PC-9 (cell line): ENCODE measurements around the gene CDRT15. TPM values are rescaled to one million over a fixed set of nuclear protein-coding genes. Genes with fewer than 3 reads are reported as not detected.

ENCODE experiments used
- BruUV-seq: library from RNA; stranded (reverse); fragments of 400-500 nt; replicated peaks from 2 replicates; lab custom pipeline; 2021; lab: Mats Ljungman, UMichigan
- CTCF ChIA-PET: fragments of 300-600 bp; sonication (Branson Sonifier 250); formaldehyde crosslinking; loops from one replicate; lab custom pipeline; 2022; ENCODE audit warnings: antibody characterized with exemption; lab: Charles Lee
- POLR2A ChIA-PET: fragments of 300-600 bp; sonication (Branson Sonifier 250); formaldehyde crosslinking; loops from one replicate; lab custom pipeline; 2022; ENCODE audit warnings: antibody characterized with exemption; ENCODE audit not compliant: unreplicated experiment; lab: Charles Lee
- DNase-seq, 2 experiments: peaks; one replicate each; pipeline versions ENCODE4 v3.0.0 to v3.0.0-alpha.2; 2015 to 2022; ENCODE audit warnings: mixed read lengths in 1 of 2
- H2AFZ ChIP-seq: fragments of 200-600 bp; sonication (generic); 2 replicates; pipeline ENCODE4 v1.8.1; 2017; ENCODE audit warnings: antibody characterized with exemption
- H3F3A ChIP-seq: fragments of 200-600 bp; sonication (generic); 2 replicates; pipeline ENCODE4 v1.8.1; 2017; ENCODE audit warnings: antibody characterized with exemption, mild to moderate bottlenecking, low read depth; ENCODE audit not compliant: insufficient read depth
- H3K27ac ChIP-seq: fragments of 200-600 bp; sonication (generic); 2 replicates; pipeline ENCODE4 v1.6.1; 2016; ENCODE audit warnings: mixed run types
- H3K27me3 ChIP-seq: fragments of 200-600 bp; sonication (generic); 2 replicates; pipeline ENCODE4 v1.6.1; 2016; ENCODE audit warnings: low read depth, mixed run types; ENCODE audit not compliant: insufficient read depth
- H3K36me3 ChIP-seq: fragments of 200-600 bp; sonication (generic); 2 replicates; pipeline ENCODE4 v1.6.1; 2016; ENCODE audit warnings: low read depth, mixed run types
- H3K4me1 ChIP-seq: fragments of 200-600 bp; sonication (generic); replicated peaks from 2 replicates; pipeline ENCODE4 v1.6.1; 2016; ENCODE audit warnings: mixed run types; ENCODE audit not compliant: insufficient read depth
- H3K4me2 ChIP-seq: fragments of 200-600 bp; sonication (generic); 2 replicates; pipeline ENCODE4 v1.6.1; 2017; ENCODE audit warnings: mixed run types
- H3K4me3 ChIP-seq: fragments of 200-600 bp; sonication (generic); 2 replicates; pipeline ENCODE4 v1.6.1; 2016; ENCODE audit warnings: mixed run types
- H3K79me2 ChIP-seq: fragments of 200-600 bp; sonication (generic); 2 replicates; pipeline ENCODE4 v1.6.1; 2017; ENCODE audit warnings: low read depth, mixed run types
- H3K9me2 ChIP-seq: fragments of 200-600 bp; sonication (generic); 2 replicates; pipeline ENCODE4 v1.8.1; 2017; ENCODE audit warnings: mild to moderate bottlenecking; ENCODE audit not compliant: insufficient read depth
- H3K9me3 ChIP-seq: fragments of 200-600 bp; sonication (generic); 2 replicates; pipeline ENCODE4 v1.8.1; 2016; ENCODE audit warnings: low read depth; ENCODE audit not compliant: insufficient read depth
- H4K20me1 ChIP-seq: fragments of 200-600 bp; sonication (generic); 2 replicates; pipeline ENCODE4 v1.8.1; 2017; ENCODE audit not compliant: insufficient read depth
- EZH2 ChIP-seq: fragments of 200-600 bp; sonication (generic); IDR thresholded peaks from 2 replicates; pipeline ENCODE4 v1.8.0; 2017; ENCODE audit warnings: antibody characterized with exemption, low read depth
- intact Hi-C: fragments of 100-400 bp; cut with micrococcal nuclease; formaldehyde crosslinking; loops from one replicate; pipeline ENCODE4 v1.10.0; 2022; ENCODE audit not compliant: unreplicated experiment
- total RNA-seq: library from RNA; stranded (reverse); gene quantifications from 2 replicates; pipeline ENCODE4 v1.2.3, GENCODE V29; 2021
- TF ChIP-seq, protein P1 (sequence below): fragments of 200-600 bp; sonication (generic); conservative IDR thresholded peaks from 2 replicates; pipeline ENCODE4 v1.6.1; 2017; ENCODE audit warnings: mixed run types, antibody characterized with exemption, mild to moderate bottlenecking, moderate library complexity

CDRT15 gene
- total RNA-seq, 1 experiment from 2014 or later, result not detected

DNA sequence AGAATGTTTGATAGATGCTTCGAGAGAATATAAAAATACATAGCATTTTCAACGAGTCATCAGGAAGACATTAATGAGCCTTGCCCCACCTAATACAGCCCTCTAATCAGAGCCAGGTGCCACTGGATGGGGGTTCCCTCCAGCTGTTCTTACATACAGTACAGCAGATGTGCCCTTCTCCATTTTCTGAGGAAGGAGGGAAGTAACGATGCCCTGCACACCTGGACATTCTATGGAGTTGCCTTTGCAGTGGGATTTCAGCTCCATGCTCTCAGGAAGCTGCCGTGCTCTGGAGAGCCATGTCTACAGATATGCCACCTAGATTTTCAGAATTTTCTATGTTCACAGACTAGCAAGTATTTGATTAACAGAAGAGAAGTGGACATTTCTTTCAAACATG, 36.3 kb downstream of the CDRT15 start:
- Histone ChIP-seq H3K27ac (no peak overlapping the region), H4K20me1 (peaks cover 7% of the 10 kb centered on the region), H3K4me3 (no peak overlapping the region), H3K36me3 (no peaks in the 10 kb centered on the region), H3K4me1 (0 out of 2 replicates have a peak, but pooled peaks cover under 1% of the 10 kb centered on the region), H3K9me3 (no peaks in the 10 kb centered on the region), H3F3A (peaks cover 1% of the 10 kb centered on the region; the same call in 1 of the 2 replicates), H3K9me2 (no peaks in the 10 kb centered on the region), H3K4me2 (no peak overlapping the region), H3K79me2 (no peaks in the 10 kb centered on the region), H3K27me3 (no peaks in the 10 kb centered on the region), H2AFZ (no peak overlapping the region)
- no peak for DNase-seq
- no TSS peak for BruUV-seq
- intact Hi-C loops, result no loop called here
- ChIA-PET CTCF (no interaction called here), POLR2A (no interaction called here)
- TF ChIP-seq EZH2, result no peak
- TF ChIP-seq, protein P1, sequence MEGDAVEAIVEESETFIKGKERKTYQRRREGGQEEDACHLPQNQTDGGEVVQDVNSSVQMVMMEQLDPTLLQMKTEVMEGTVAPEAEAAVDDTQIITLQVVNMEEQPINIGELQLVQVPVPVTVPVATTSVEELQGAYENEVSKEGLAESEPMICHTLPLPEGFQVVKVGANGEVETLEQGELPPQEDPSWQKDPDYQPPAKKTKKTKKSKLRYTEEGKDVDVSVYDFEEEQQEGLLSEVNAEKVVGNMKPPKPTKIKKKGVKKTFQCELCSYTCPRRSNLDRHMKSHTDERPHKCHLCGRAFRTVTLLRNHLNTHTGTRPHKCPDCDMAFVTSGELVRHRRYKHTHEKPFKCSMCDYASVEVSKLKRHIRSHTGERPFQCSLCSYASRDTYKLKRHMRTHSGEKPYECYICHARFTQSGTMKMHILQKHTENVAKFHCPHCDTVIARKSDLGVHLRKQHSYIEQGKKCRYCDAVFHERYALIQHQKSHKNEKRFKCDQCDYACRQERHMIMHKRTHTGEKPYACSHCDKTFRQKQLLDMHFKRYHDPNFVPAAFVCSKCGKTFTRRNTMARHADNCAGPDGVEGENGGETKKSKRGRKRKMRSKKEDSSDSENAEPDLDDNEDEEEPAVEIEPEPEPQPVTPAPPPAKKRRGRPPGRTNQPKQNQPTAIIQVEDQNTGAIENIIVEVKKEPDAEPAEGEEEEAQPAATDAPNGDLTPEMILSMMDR, result no peak

DNA sequence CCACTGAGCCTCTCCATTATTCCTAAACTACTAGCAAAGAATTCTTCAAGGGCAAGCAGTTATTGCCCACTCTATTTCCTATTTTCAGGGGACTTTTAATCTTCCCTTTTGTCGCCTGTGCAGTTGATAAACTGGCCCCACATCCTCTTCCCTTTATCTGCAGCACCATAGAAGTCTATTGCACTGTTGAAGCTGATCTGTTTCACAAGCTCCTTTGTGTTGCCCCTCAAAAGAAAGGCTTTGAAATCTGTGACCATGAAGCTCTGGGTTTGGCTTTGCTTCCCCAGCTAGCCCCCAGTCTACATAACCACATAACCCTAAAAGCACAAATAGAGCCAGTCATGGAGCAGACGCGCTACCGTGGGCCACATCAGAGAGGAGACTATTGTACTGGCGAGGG, 37.1 kb downstream of the CDRT15 start:
- ChIA-PET POLR2A (no interaction called here), CTCF (no interaction called here)
- DNase-seq, result no peak
- no peaks in the 10 kb centered on the region for H3K4me1 ChIP-seq
- H3K27me3 ChIP-seq, result no peaks in the 10 kb centered on the region
- H3K4me3 ChIP-seq, result no peak overlapping the region
- H4K20me1 ChIP-seq, result 0 out of 2 replicates have a peak, but pooled peaks cover 4% of the 10 kb centered on the region
- TF ChIP-seq, protein P1, result no peak
- no peak for TF ChIP-seq EZH2
- no peak overlapping the region for H3K4me2 ChIP-seq
- no peaks in the 10 kb centered on the region for H3K36me3 ChIP-seq
- H2AFZ ChIP-seq, result no peak overlapping the region
- H3F3A ChIP-seq, result no peaks in the 10 kb centered on the region
- BruUV-seq, result no TSS peak
- H3K9me3 ChIP-seq, result no peaks in the 10 kb centered on the region
- no peaks in the 10 kb centered on the region for H3K79me2 ChIP-seq
- no peaks in the 10 kb centered on the region for H3K9me2 ChIP-seq
- H3K27ac ChIP-seq, result no peak overlapping the region
- intact Hi-C loops, result no loop called here

DNA sequence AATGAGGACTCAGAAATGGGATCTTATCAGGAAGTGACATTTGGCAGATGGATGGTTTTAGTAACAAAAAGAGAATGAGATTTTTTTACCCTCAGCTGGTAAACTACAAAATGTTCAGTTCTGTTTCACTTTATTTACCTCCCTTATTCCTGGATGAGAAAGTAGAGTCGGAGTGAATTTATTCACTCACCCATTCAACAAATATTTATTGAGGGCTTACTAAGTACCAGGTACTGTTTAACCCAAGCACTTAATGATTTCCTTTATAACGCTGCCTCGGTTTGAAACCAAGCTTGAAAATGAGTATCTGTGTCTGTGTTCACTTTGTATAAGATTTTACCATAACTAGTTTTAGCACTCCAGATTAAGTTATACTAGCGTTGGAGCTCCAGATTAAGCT, 38.1 kb downstream of the CDRT15 start:
- ChIA-PET POLR2A (interaction anchor here (0.6 kb wide), 1 partner anchor 1083 kb away, joined by 11 read pairs; no protein-coding TSS in a partner anchor), CTCF (no interaction called here)

More for the DNA sequence above, 38.1 kb downstream of the CDRT15 start:
- intact Hi-C loops, result no loop called here
- Histone ChIP-seq H3K36me3 (no peaks in the 10 kb centered on the region), H4K20me1 (0 out of 2 replicates have a peak, but pooled peaks cover under 1% of the 10 kb centered on the region), H3K79me2 (no peaks in the 10 kb centered on the region), H3K4me2 (no peak overlapping the region), H3K4me1 (no peaks in the 10 kb centered on the region), H2AFZ (no peak overlapping the region), H3F3A (no peaks in the 10 kb centered on the region), H3K9me3 (no peaks in the 10 kb centered on the region), H3K9me2 (no peaks in the 10 kb centered on the region), H3K27me3 (no peaks in the 10 kb centered on the region), H3K4me3 (no peak overlapping the region), H3K27ac (no peak overlapping the region)
- DNase-seq, result no peak
- TF ChIP-seq EZH2, result no peak
- TF ChIP-seq, protein P1, result no peak
- BruUV-seq, result no TSS peak
